Smooth muscle cell (in vitro differentiated cells): ENCODE measurements around the gene KIF13A. TPM values are rescaled to one million over a fixed set of nuclear protein-coding genes. Genes with fewer than 3 reads are reported as not detected.

Experiments
- DNase-seq: peaks from one replicate; lab custom pipeline; 2025; ENCODE audit not compliant: unreplicated experiment; lab: John Stamatoyannopoulos, UW
- H2AFZ ChIP-seq: fragments of 200-600 bp; sonication (generic); 2 replicates; pipeline ENCODE4 v1.6.0; 2016; ENCODE audit warnings: antibody characterized with exemption, low read depth, mild to moderate bottlenecking
- H3F3A ChIP-seq: fragments of 200-600 bp; sonication (generic); 2 replicates; pipeline ENCODE4 v1.6.0; 2017; ENCODE audit warnings: antibody characterized with exemption, low read depth
- H3K27ac ChIP-seq: fragments of 200-600 bp; sonication (generic); 2 replicates; pipeline ENCODE4 v1.5.1; 2016; ENCODE audit warnings: low read depth, mild to moderate bottlenecking
- H3K27me3 ChIP-seq: fragments of 200-600 bp; sonication (generic); 2 replicates; pipeline ENCODE4 v1.6.1; 2016; ENCODE audit warnings: low read depth, mild to moderate bottlenecking
- H3K36me3 ChIP-seq: fragments of 200-600 bp; sonication (generic); 2 replicates; pipeline ENCODE4 v1.5.1; 2016; ENCODE audit warnings: low read depth
- H3K4me1 ChIP-seq: fragments of 200-600 bp; sonication (generic); 2 replicates; pipeline ENCODE4 v1.5.1; 2016; ENCODE audit warnings: low read depth
- H3K4me2 ChIP-seq: fragments of 200-600 bp; sonication (generic); 2 replicates; pipeline ENCODE4 v1.6.0; 2016; ENCODE audit warnings: mild to moderate bottlenecking
- H3K4me3 ChIP-seq: fragments of 200-600 bp; sonication (generic); 2 replicates; pipeline ENCODE4 v1.5.1; 2016; ENCODE audit warnings: mild to moderate bottlenecking
- H3K79me2 ChIP-seq: fragments of 200-600 bp; sonication (generic); 2 replicates; pipeline ENCODE4 v1.6.0; 2016; ENCODE audit warnings: low read depth, mild to moderate bottlenecking
- H3K9ac ChIP-seq: fragments of 200-600 bp; sonication (generic); 2 replicates; pipeline ENCODE4 v1.6.0; 2016; ENCODE audit warnings: low read depth
- H3K9me3 ChIP-seq: fragments of 200-600 bp; sonication (generic); replicated peaks from 2 replicates; pipeline ENCODE4 v1.5.1; 2016; ENCODE audit warnings: low read depth
- H4K20me1 ChIP-seq: fragments of 200-600 bp; sonication (generic); 2 replicates; pipeline ENCODE4 v1.6.0; 2016; ENCODE audit warnings: low read depth
- CTCF ChIP-seq: fragments of 200-600 bp; sonication (generic); IDR thresholded peaks from 2 replicates; pipeline ENCODE4 v1.5.1; 2017; ENCODE audit warnings: borderline replicate concordance, mild to moderate bottlenecking, antibody characterized with exemption; ENCODE audit not compliant: insufficient read depth, poor library complexity, severe bottlenecking
- WGBS: methylation state at CpG from one replicate; pipeline ENCODE4 v1.1.7; 2016; ENCODE audit warnings: low lambda C conversion rate; 5-methylcytosine and 5-hydroxymethylcytosine counted together
- polyA plus RNA-seq: library from polyadenylated mRNA; unstranded; fragments of >200 nt; fragmentation: Nextera tagmentation; extraction: Ambion mirVana; gene quantifications from 2 replicates; pipeline ENCODE4 v1.2.1, GENCODE V29; 2016
- total RNA-seq: library from RNA; depleted of rRNA; stranded (reverse); fragments of >200 nt; gene quantifications from 2 replicates; pipeline ENCODE4 v1.2.3, GENCODE V29; 2014

KIF13A gene
- total and polyA plus RNA-seq, 2 experiments from 2014 or later: 10.4 to 28.4 TPM

GRCh38 chr6:17881085-17881858, 106.2 kb downstream of the KIF13A start:
- H4K20me1 ChIP-seq: peaks cover 21% of the 10 kb centered on the region
- no peak overlapping the region for H2AFZ ChIP-seq
- no peaks in the 10 kb centered on the region for H3K9me3 ChIP-seq
- 70% methylated on average over 11 of the region's 11 CpGs for WGBS
- H3K4me3 ChIP-seq: no peak overlapping the region
- no peak overlapping the region for H3K4me2 ChIP-seq
- peaks cover 15% of the 10 kb centered on the region for H3F3A ChIP-seq
- no peaks in the 10 kb centered on the region for H3K27me3 ChIP-seq
- no peak for DNase-seq
- no peak overlapping the region for H3K27ac ChIP-seq
- H3K79me2 ChIP-seq: no peaks in the 10 kb centered on the region
- H3K9ac ChIP-seq: no peak overlapping the region
- no peak for TF ChIP-seq CTCF
- H3K4me1 ChIP-seq: peaks cover 15% of the 10 kb centered on the region
- no peaks in the 10 kb centered on the region for H3K36me3 ChIP-seq

- DNase-seq: no peak
- no peak for TF ChIP-seq CTCF
- Histone ChIP-seq H4K20me1 (peaks cover 21% of the 10 kb centered on the region), H3K9me3 (no peaks in the 10 kb centered on the region), H2AFZ (no peak overlapping the region), H3K27me3 (no peaks in the 10 kb centered on the region), H3K4me3 (no peak overlapping the region), H3F3A (peaks cover 15% of the 10 kb centered on the region), H3K9ac (no peak overlapping the region), H3K4me1 (peaks cover 22% of the 10 kb centered on the region), H3K27ac (no peak overlapping the region), H3K36me3 (no peaks in the 10 kb centered on the region), H3K4me2 (no peak overlapping the region), H3K79me2 (no peaks in the 10 kb centered on the region)
- 84% methylated on average over 2 of the region's 2 CpGs for WGBS
Measured at GRCh38 chr6:17879184-17879583, 108.3 kb downstream of the KIF13A start.

GRCh38 chr6:17878734-17879133, 108.7 kb downstream of the KIF13A start:
- Histone ChIP-seq H3K4me1 (peaks cover 22% of the 10 kb centered on the region), H3K27me3 (no peaks in the 10 kb centered on the region), H3K36me3 (no peaks in the 10 kb centered on the region), H3K4me2 (no peak overlapping the region), H3K4me3 (no peak overlapping the region), H3K27ac (no peak overlapping the region), H3K9ac (no peak overlapping the region), H4K20me1 (peaks cover 21% of the 10 kb centered on the region), H3F3A (peaks cover 15% of the 10 kb centered on the region), H3K79me2 (peaks cover 3% of the 10 kb centered on the region), H3K9me3 (no peaks in the 10 kb centered on the region), H2AFZ (no peak overlapping the region)
- 97% methylated on average over 1 of the region's 1 CpG for WGBS
- no peak for DNase-seq
- TF ChIP-seq CTCF: no peak

- H3K79me2 ChIP-seq: peaks cover 6% of the 10 kb centered on the region
- DNase-seq: no peak
- peak overlapping the region; percentile 75 for H3K4me2 ChIP-seq
- WGBS: 96% methylated on average over 3 of the region's 3 CpGs
- no peak overlapping the region for H2AFZ ChIP-seq
- peaks cover 21% of the 10 kb centered on the region for H4K20me1 ChIP-seq
- H3K9me3 ChIP-seq: no peaks in the 10 kb centered on the region
- no peak for TF ChIP-seq CTCF
- no peaks in the 10 kb centered on the region for H3K36me3 ChIP-seq
- peaks cover 15% of the 10 kb centered on the region for H3F3A ChIP-seq
- peak overlapping the region; percentile 48 for H3K27ac ChIP-seq
- H3K4me1 ChIP-seq: peaks cover 22% of the 10 kb centered on the region
- no peak overlapping the region for H3K9ac ChIP-seq
- H3K27me3 ChIP-seq: no peaks in the 10 kb centered on the region
- no peak overlapping the region for H3K4me3 ChIP-seq
Measured at GRCh38 chr6:17877895-17878440, 109.5 kb downstream of the KIF13A start.
